NCI-H748 (cell line): ENCODE results near the gene SLC16A9.
A peak's percentile ranks its signal among the peaks of the same experiment; 100 is the strongest.

ENCODE experiments used
- DNase-seq: peaks from one replicate; lab custom pipeline; 2025; ENCODE audit not compliant: unreplicated experiment; lab: John Stamatoyannopoulos, UW

SLC16A9 gene

GRCh38 chr10:59719374-59719773 is 9.7 kb upstream of the SLC16A9 start:
- no peak for DNase-seq

- no peak for DNase-seq
Observed at GRCh38 chr10:59718257-59718656, 8.6 kb upstream of the SLC16A9 start.

- DNase-seq: no peak
Observed at GRCh38 chr10:59713196-59713821, 3.7 kb upstream of the SLC16A9 start.

GRCh38 chr10:59711871-59712494 is 2.3 kb upstream of the SLC16A9 start:
- no peak for DNase-seq

GRCh38 chr10:59708816-59709394 is 745 bp downstream of the SLC16A9 start:
- peak; percentile 54 for DNase-seq

- no peak for DNase-seq
Observed at GRCh38 chr10:59706851-59707797, 2.5 kb downstream of the SLC16A9 start.

DNA sequence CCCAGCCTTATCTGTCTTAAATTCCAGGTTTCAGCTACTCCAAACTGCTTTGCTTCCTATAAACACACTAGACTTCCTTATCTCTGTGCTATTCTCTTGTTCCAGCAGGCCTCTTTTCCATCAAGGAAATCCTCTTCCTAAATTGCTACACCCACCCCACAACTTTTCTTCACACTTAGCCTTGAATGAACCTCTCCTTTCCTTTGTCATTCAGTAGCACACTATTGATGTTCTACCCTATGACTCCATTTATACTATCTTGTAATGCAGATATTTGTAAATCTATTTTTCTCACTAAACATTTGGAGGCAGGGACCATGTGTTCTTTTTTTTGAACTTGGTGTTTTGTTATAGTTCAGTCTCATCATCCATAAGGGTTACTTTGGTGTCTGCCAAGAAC is 3.7 kb downstream of the SLC16A9 start:
- DNase-seq: no peak

DNA sequence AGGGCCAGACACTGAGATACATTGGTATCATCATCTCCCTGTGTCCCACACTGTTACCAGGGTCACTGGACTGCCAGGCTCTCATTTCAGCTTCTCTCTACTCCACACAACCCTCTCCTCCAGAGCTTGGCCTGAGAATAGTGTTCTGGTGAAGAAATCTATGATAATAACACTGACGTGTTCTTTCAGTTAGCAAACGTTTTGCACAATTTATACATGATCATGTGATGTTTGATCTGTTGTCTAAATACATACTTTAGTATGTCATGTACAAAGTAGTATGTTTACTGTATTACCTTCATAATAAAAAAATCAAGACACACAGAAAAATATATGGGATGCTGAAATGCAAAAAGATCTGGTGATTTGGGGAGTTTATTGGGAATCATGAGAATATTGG is 5.0 kb downstream of the SLC16A9 start:
- no peak for DNase-seq

- DNase-seq: peak; percentile 33
Observed at GRCh38 chr10:59702347-59702746, 7.3 kb downstream of the SLC16A9 start.

- DNase-seq: no peak
Observed at GRCh38 chr10:59700709-59701108, 8.9 kb downstream of the SLC16A9 start.

DNA sequence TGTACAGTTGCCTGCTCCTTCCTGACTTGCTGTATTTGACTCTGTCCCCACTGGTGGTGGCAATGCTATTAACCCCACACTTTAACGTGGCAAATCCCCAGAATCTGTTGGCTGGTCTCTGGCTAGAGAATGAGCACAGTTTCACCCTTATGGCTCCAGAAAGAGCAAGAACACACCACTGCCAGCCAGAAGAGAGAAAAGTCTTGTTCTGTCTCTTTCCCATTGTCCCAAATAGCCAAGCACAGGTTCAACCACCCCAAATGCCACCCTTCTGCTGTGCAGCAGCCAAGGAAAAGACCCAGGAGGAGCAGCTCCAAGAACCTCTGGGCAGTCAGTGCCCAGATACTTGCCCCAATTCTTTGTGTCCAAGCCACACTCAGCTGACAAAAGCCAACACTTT is 11.3 kb downstream of the SLC16A9 start:
- DNase-seq: no peak

DNA sequence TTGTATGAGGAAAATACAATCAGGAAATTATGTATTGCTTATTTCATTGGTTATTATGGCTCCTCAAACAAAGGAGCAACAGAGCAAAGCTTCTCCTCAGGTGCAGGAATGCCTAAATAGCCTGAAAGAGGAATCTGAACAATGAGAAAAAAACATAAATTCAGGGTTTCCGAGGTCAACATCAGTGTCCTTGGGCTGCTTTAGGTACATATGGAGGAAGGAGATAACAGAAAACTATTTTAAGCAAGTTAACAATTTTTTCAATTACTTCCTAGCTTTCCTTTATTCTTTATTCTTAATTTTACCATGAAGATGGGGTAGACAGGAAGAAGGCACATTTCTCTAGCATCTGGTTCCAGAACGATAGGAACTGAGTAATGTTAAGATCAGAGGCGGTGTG is 14.0 kb downstream of the SLC16A9 start:
- no peak for DNase-seq

- no peak for DNase-seq
Observed at GRCh38 chr10:59694936-59695335, 14.7 kb downstream of the SLC16A9 start.

DNA sequence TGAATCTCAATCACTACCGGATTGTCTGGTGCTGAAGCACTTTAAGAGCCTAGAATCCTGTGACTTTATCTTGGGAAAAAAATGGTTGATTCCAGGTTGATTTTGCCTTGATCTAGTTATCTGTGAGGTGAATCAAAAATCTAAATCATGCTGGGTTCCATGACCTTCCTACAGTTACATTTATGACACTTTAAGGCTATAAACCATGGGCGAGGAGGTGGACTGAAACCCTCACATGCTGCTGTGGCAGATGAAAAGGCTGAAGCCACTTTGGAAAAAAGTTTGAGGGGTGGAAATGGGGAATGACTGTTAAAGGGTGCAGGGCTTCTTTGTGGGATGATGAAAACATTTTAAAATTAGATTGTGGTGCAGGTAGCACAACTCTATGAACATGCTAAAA is 17.5 kb downstream of the SLC16A9 start:
- DNase-seq: no peak

DNA sequence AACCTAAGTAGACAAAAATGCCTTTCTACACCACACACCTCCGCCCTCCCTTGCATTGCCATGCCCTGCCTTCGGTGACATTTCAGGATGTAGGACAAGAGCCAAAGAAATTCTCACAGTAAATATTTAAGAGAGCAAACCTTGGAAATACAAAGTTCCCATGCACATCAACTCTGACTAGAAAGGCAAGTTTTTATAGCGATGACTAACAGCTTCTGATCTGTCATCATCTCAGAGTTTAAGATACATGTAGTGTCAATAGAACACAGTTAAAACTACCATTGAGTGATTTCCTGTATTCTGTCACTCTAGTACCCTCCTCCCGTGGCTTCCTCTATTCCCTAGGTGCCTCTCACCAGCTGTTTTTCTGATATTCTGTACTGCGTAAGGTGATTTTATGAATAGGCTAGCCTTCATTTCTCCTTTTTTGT is 20.7 kb downstream of the SLC16A9 start:
- DNase-seq: no peak

DNA sequence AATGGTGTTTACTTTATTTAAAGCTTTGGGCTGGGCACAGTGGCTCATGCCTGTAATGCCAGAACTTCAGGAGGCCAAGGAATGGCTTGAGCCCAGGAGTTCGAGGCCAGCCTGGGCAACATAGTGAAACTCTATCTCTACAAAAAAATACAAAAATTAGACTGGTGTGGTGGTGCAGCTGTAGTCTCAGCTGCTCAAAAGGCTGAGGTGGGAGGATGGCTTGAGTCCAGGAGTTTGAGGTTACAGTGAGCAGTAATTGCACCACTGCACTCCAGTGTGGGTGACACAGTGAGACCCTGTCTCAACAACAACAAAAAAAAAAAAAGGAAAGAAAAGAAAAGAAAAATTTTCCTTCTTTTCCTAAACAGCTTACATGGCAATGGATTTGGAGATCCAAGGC is 22.0 kb downstream of the SLC16A9 start:
- no peak for DNase-seq

DNA sequence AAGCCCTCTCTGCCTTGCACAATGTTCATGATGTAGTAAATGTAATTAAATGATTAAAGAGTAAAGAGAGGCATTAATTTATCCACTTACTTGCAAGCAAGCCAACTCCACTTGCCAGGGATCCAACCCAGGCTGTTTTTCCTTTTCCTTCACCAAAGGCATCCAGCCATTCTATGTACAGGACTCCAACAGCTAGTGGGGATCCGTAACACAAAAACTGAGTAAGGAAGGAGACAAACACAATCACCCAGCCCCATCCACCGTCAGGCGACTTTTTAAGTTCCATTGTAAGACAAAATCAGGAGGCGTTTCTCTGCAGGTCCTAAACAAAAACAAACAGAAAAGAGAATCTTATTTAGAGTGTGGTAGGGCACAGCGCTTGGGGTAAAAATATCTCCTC is 25.6 kb downstream of the SLC16A9 start:
- no peak for DNase-seq

DNA sequence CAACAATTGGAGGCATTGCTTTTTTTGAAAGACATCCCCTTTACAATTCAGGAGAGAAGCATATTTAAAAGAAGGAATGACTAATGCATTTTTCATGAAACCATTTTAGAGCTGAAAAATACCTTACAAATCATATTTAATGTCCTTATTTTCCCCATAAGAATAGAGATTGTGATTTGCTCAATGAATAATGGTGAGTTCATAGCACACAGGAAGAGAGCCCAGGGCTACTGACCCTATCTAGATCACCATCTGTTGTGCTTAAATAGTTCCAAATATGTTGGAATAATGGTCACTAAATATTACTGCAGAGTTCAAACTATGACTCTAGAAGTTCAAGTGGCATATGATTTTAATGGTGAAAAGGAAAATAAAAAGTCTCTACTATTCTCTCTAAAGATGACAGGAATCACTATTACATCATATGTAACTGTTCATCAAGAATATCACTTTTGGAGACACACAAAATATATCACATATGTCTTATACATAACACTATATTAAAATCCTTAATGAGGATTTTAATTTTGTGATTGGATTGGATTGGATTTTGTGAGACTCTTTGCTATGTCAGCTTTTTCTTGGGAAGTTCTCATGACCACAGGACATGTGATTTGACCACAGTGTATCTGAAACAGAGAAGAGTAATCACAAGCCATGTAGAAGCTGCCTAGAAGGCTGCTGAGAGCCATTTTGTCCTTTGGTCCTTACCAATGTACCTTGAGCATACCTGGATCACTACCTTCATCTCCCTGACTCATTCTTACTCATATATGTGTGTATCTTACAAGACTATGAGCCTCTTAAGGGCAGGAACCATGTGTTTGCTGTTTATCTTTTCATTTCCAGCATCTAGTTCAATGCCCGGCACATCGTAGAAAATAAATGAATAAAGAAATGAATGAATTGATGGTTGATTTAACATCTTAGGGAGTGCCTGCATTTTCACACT is 26.4 kb downstream of the SLC16A9 start:
- DNase-seq: no peak

- no peak for DNase-seq
Observed at GRCh38 chr10:59680199-59680598, 29.5 kb downstream of the SLC16A9 start.

- DNase-seq: no peak
Observed at GRCh38 chr10:59678884-59679301, 30.8 kb downstream of the SLC16A9 start.
